ENCODE measurements around the gene DLL4. TPM values are rescaled to one million over a fixed set of nuclear protein-coding genes. Genes with fewer than 3 reads are reported as not detected.

DLL4 gene
- polyA plus RNA-seq, 3 donors from 2014 or later, result not detected

- Mint-ChIP-seq H3K4me1 (peaks cover 43 to 48% of the 10 kb centered on the region in 2 donors), H3K9me3 (no peaks in the 10 kb centered on the region), H3K4me3 (no peak overlapping the region), H3K36me3 (peaks cover 5 to 23% (median 6%) of the 10 kb centered on the region in 3 donors), H3K27ac (no peak overlapping the region), H3K27me3 (ENCODE audit: low read depth in 3 of 3) (peaks cover 3 to 6% (median 4%) of the 10 kb centered on the region in 3 donors)
- DNase-seq, result no peak
These were observed 29.5 kb upstream of the DLL4 start for GRCh38 chr15:40899536-40900207.

- peak overlapping the region in 1 of 6 donors; percentile 34 for H3K27ac Mint-ChIP-seq
- peaks cover 35 to 40% of the 10 kb centered on the region in 2 donors for H3K4me1 Mint-ChIP-seq
- H3K4me3 Mint-ChIP-seq, result no peak overlapping the region
- DNase-seq, result no peak
- H3K36me3 Mint-ChIP-seq, result peaks cover 5 to 23% (median 6%) of the 10 kb centered on the region in 3 donors
- H3K9me3 Mint-ChIP-seq, result no peaks in the 10 kb centered on the region
- peaks cover 3 to 5% (median 4%) of the 10 kb centered on the region in 3 donors for H3K27me3 Mint-ChIP-seq (ENCODE audit: low read depth in 3 of 3)
These were observed 28.7 kb upstream of the DLL4 start for GRCh38 chr15:40900256-40901052.

- H3K27ac Mint-ChIP-seq, result no peak overlapping the region
- H3K4me3 Mint-ChIP-seq, result no peak overlapping the region
These were observed 28.1 kb upstream of the DLL4 start for GRCh38 chr15:40901053-40901443.

GRCh38 chr15:40902605-40903561 lies 26.3 kb upstream of the DLL4 start:
- Mint-ChIP-seq H3K9me3 (no peaks in the 10 kb centered on the region), H3K4me1 (peaks cover 31 to 32% of the 10 kb centered on the region in 2 donors), H3K27me3 (ENCODE audit: low read depth in 3 of 3) (peaks cover 1 to 7% (median 6%) of the 10 kb centered on the region in 3 donors), H3K27ac (peak overlapping the region in 4 of 6 donors; percentile 16 to 87 (median 56)), H3K36me3 (peaks cover 0 to 23% (median 5%) of the 10 kb centered on the region in 3 donors), H3K4me3 (no peak overlapping the region)
- DNase-seq, result no peak

More at GRCh38 chr15:40901053-40901443, 28.1 kb upstream of the DLL4 start:
- peaks cover 3 to 5% (median 3%) of the 10 kb centered on the region in 3 donors for H3K27me3 Mint-ChIP-seq (ENCODE audit: low read depth in 3 of 3)
- H3K9me3 Mint-ChIP-seq, result no peaks in the 10 kb centered on the region
- H3K4me1 Mint-ChIP-seq, result peaks cover 30 to 34% of the 10 kb centered on the region in 2 donors
- DNase-seq, result no peak
- H3K36me3 Mint-ChIP-seq, result peaks cover 5 to 23% (median 6%) of the 10 kb centered on the region in 3 donors

GRCh38 chr15:40904552-40905201 lies 24.5 kb upstream of the DLL4 start:
- no peak for DNase-seq
- Mint-ChIP-seq H3K27ac (peak overlapping the region in 1 of 6 donors; percentile 53), H3K4me3 (no peak overlapping the region), H3K36me3 (peaks cover 0 to 18% (median 5%) of the 10 kb centered on the region in 3 donors), H3K4me1 (peaks cover 27 to 28% of the 10 kb centered on the region in 2 donors), H3K27me3 (ENCODE audit: low read depth in 3 of 3) (peaks cover 1 to 7% (median 6%) of the 10 kb centered on the region in 3 donors), H3K9me3 (no peaks in the 10 kb centered on the region)

GRCh38 chr15:40906091-40906990 lies 22.8 kb upstream of the DLL4 start:
- H3K27ac Mint-ChIP-seq, result peak overlapping the region in 3 of 6 donors; percentile 17 to 77 (median 48)
- peaks cover 0 to 6% (median 5%) of the 10 kb centered on the region in 3 donors for H3K36me3 Mint-ChIP-seq
- H3K4me3 Mint-ChIP-seq, result peak overlapping the region; percentile 76 to 85 (median 82)
- H3K4me1 Mint-ChIP-seq, result peaks cover 21 to 23% of the 10 kb centered on the region in 2 donors
- H3K9me3 Mint-ChIP-seq, result no peaks in the 10 kb centered on the region
- DNase-seq, result peak; percentile 58 to 61 (median 59)
- peaks cover 1 to 7% (median 6%) of the 10 kb centered on the region in 3 donors for H3K27me3 Mint-ChIP-seq (ENCODE audit: low read depth in 3 of 3)

- Mint-ChIP-seq H3K36me3 (peaks cover 0 to 6% (median 5%) of the 10 kb centered on the region in 3 donors), H3K4me3 (peak overlapping the region; percentile 76 to 85 (median 82)), H3K9me3 (no peaks in the 10 kb centered on the region), H3K4me1 (peaks cover 21 to 23% of the 10 kb centered on the region in 2 donors), H3K27ac (peak overlapping the region; percentile 16 to 80 (median 76)), H3K27me3 (ENCODE audit: low read depth in 3 of 3) (peaks cover 1 to 7% (median 6%) of the 10 kb centered on the region in 3 donors)
- peak in 2 of 3 donors; percentile 42 to 61 for DNase-seq
These were observed 21.9 kb upstream of the DLL4 start for GRCh38 chr15:40906991-40907802.

- no peaks in the 10 kb centered on the region for H3K9me3 Mint-ChIP-seq
- H3K36me3 Mint-ChIP-seq, result peaks cover 0 to 6% (median 5%) of the 10 kb centered on the region in 3 donors
- peaks cover 1 to 6% (median 4%) of the 10 kb centered on the region in 3 donors for H3K27me3 Mint-ChIP-seq (ENCODE audit: low read depth in 3 of 3)
- peak overlapping the region in 3 of 6 donors; percentile 43 to 67 (median 51) for H3K27ac Mint-ChIP-seq
- peaks cover 16 to 21% of the 10 kb centered on the region in 2 donors for H3K4me1 Mint-ChIP-seq
- no peak for DNase-seq
- H3K4me3 Mint-ChIP-seq, result peak overlapping the region; percentile 10 to 83 (median 40)
These were observed 21.0 kb upstream of the DLL4 start for GRCh38 chr15:40908095-40908494.

- Mint-ChIP-seq H3K36me3 (no peaks in the 10 kb centered on the region), H3K9me3 (no peaks in the 10 kb centered on the region), H3K27me3 (ENCODE audit: low read depth in 3 of 3) (peaks cover 0 to 5% (median 3%) of the 10 kb centered on the region in 3 donors), H3K27ac (peak overlapping the region in 2 of 6 donors; percentile 17 to 62), H3K4me1 (peaks cover 7 to 10% of the 10 kb centered on the region in 2 donors), H3K4me3 (peak overlapping the region in 1 of 5 donors; percentile 2)
- DNase-seq, result no peak
These were observed 19.2 kb upstream of the DLL4 start for GRCh38 chr15:40909662-40910630.

- Mint-ChIP-seq H3K27ac (no peak overlapping the region), H3K4me1 (peaks cover 7 to 8% of the 10 kb centered on the region in 2 donors), H3K4me3 (no peak overlapping the region), H3K27me3 (ENCODE audit: low read depth in 3 of 3) (peaks cover 0 to 5% (median 3%) of the 10 kb centered on the region in 3 donors), H3K36me3 (no peaks in the 10 kb centered on the region), H3K9me3 (no peaks in the 10 kb centered on the region)
- no peak for DNase-seq
These were observed 18.0 kb upstream of the DLL4 start for GRCh38 chr15:40911141-40911540.
